ENCODE measurements around the gene DENND2A.

The DENND2A gene

GRCh38 chr7:140564643-140565042, 76.0 kb downstream of the DENND2A start:
- Histone ChIP-seq H3K36me3 (ENCODE audit: control insufficient read depth, low read length) (no peaks in the 10 kb centered on the region), H3K4me2 (ENCODE audit: low read length) (no peak overlapping the region), H3K4me1 (ENCODE audit: control insufficient read depth, low read length) (no peaks in the 10 kb centered on the region), H3K27me3 (ENCODE audit: control insufficient read depth, low read length) (no peaks in the 10 kb centered on the region), H3K9me3 (ENCODE audit: control insufficient read depth, insufficient read depth, low read length) (no peaks in the 10 kb centered on the region), H3K9me2 (replicated peaks; ENCODE audit: control insufficient read depth, low read length) (no peaks in the 10 kb centered on the region), H3K79me2 (ENCODE audit: control insufficient read depth, low read length) (no peaks in the 10 kb centered on the region), H3K27ac (ENCODE audit: low read depth, low read length) (no peak overlapping the region), H4K20me1 (ENCODE audit: control insufficient read depth, insufficient read depth, low read depth, low read length) (no peaks in the 10 kb centered on the region), H3K4me3 (ENCODE audit: low read length) (no peak overlapping the region), H3F3A (ENCODE audit: control insufficient read depth, insufficient read depth) (no peaks in the 10 kb centered on the region)
- no peak for TF ChIP-seq EZH2phosphoT487 (IDR thresholded peaks at IDR 0.05; ENCODE audit: borderline replicate concordance, low read length)
- TF ChIP-seq, protein P1, sequence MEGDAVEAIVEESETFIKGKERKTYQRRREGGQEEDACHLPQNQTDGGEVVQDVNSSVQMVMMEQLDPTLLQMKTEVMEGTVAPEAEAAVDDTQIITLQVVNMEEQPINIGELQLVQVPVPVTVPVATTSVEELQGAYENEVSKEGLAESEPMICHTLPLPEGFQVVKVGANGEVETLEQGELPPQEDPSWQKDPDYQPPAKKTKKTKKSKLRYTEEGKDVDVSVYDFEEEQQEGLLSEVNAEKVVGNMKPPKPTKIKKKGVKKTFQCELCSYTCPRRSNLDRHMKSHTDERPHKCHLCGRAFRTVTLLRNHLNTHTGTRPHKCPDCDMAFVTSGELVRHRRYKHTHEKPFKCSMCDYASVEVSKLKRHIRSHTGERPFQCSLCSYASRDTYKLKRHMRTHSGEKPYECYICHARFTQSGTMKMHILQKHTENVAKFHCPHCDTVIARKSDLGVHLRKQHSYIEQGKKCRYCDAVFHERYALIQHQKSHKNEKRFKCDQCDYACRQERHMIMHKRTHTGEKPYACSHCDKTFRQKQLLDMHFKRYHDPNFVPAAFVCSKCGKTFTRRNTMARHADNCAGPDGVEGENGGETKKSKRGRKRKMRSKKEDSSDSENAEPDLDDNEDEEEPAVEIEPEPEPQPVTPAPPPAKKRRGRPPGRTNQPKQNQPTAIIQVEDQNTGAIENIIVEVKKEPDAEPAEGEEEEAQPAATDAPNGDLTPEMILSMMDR (IDR thresholded peaks at IDR 0.05; ENCODE audit: low read depth, low read length, poor library complexity, severe bottlenecking): no peak

GRCh38 chr7:140562926-140563481, 77.6 kb downstream of the DENND2A start:
- no peaks in the 10 kb centered on the region for H3K79me2 ChIP-seq (ENCODE audit: control insufficient read depth, low read length)
- no peaks in the 10 kb centered on the region for H3K9me2 ChIP-seq (replicated peaks; ENCODE audit: control insufficient read depth, low read length)
- no peaks in the 10 kb centered on the region for H3K9me3 ChIP-seq (ENCODE audit: control insufficient read depth, insufficient read depth, low read length)
- H3K27ac ChIP-seq (ENCODE audit: low read depth, low read length): no peak overlapping the region
- no peaks in the 10 kb centered on the region for H3K36me3 ChIP-seq (ENCODE audit: control insufficient read depth, low read length)
- no peak overlapping the region for H3K4me3 ChIP-seq (ENCODE audit: low read length)
- no peaks in the 10 kb centered on the region for H3K4me1 ChIP-seq (ENCODE audit: control insufficient read depth, low read length)
- no peaks in the 10 kb centered on the region for H3F3A ChIP-seq (ENCODE audit: control insufficient read depth, insufficient read depth)
- no peaks in the 10 kb centered on the region for H4K20me1 ChIP-seq (ENCODE audit: control insufficient read depth, insufficient read depth, low read depth, low read length)
- no peaks in the 10 kb centered on the region for H3K27me3 ChIP-seq (ENCODE audit: control insufficient read depth, low read length)
- TF ChIP-seq, protein P1 (IDR thresholded peaks at IDR 0.05; ENCODE audit: low read depth, low read length, poor library complexity, severe bottlenecking): no peak
- no peak for TF ChIP-seq EZH2phosphoT487 (IDR thresholded peaks at IDR 0.05; ENCODE audit: borderline replicate concordance, low read length)
- H3K4me2 ChIP-seq (ENCODE audit: low read length): no peak overlapping the region

DNA sequence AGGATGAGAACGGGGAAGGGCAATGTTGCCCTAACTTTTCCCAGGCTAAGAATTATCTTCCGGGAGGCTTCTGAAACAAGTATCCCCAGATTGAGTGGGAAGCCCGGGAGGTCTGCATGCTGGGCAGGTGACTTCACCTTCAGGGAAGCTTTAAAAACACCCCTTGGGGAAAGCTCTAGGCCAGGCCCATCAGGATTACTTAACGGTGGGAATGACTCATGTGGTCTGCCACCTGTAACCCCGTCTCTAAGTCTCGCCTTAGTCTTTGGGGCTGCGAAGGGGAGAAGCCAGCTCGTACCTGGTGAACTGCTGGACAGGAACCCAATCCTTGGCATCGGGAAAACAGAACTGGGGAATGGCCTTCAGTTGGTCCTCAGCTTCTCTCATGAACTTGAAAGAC, 81.2 kb downstream of the DENND2A start:
- Histone ChIP-seq H3K79me2 (ENCODE audit: control insufficient read depth, low read length) (no peaks in the 10 kb centered on the region), H3K4me2 (ENCODE audit: low read length) (no peak overlapping the region), H3K27ac (ENCODE audit: low read depth, low read length) (no peak overlapping the region), H3K4me1 (ENCODE audit: control insufficient read depth, low read length) (no peaks in the 10 kb centered on the region), H3F3A (ENCODE audit: control insufficient read depth, insufficient read depth) (no peaks in the 10 kb centered on the region), H3K4me3 (ENCODE audit: low read length) (no peak overlapping the region), H3K9me3 (ENCODE audit: control insufficient read depth, insufficient read depth, low read length) (no peaks in the 10 kb centered on the region), H3K36me3 (ENCODE audit: control insufficient read depth, low read length) (no peaks in the 10 kb centered on the region), H3K27me3 (ENCODE audit: control insufficient read depth, low read length) (no peaks in the 10 kb centered on the region), H3K9me2 (replicated peaks; ENCODE audit: control insufficient read depth, low read length) (no peaks in the 10 kb centered on the region), H4K20me1 (ENCODE audit: control insufficient read depth, insufficient read depth, low read depth, low read length) (no peaks in the 10 kb centered on the region)
- no peak for TF ChIP-seq EZH2phosphoT487 (IDR thresholded peaks at IDR 0.05; ENCODE audit: borderline replicate concordance, low read length)
- TF ChIP-seq, protein P1 (IDR thresholded peaks at IDR 0.05; ENCODE audit: low read depth, low read length, poor library complexity, severe bottlenecking): no peak

All from DOHH2 (cell line).